ENCODE data around the gene RNASE8.
"Not testable (repeated sequence)": the region's sequence is repeated elsewhere in the genome, so short reads cannot be mapped to it uniquely, and the experiment has no call there.

RNASE8 gene

GRCh38 chr14:21030531-21030930, 27.1 kb upstream of the RNASE8 start:
- DNase-seq = no peak

- no peak for DNase-seq
Measured at GRCh38 chr14:21032326-21033132, 25.1 kb upstream of the RNASE8 start.

- no peak for DNase-seq
Measured at GRCh38 chr14:21033133-21033698, 24.4 kb upstream of the RNASE8 start.

- no peak for DNase-seq
Measured at GRCh38 chr14:21034707-21035106, 22.9 kb upstream of the RNASE8 start, which contains the start of gene RNASE13. RNASE13 (minus strand) TSS chr14:21034807; CDS start chr14:21034288, 519 bp downstream.

- DNase-seq = no peak
Measured at GRCh38 chr14:21036751-21037150, 20.9 kb upstream of the RNASE8 start.

GRCh38 chr14:21037156-21037555, 20.5 kb upstream of the RNASE8 start:
- no peak for DNase-seq

- peak; percentile 24 for DNase-seq
Measured at GRCh38 chr14:21038441-21039422, 18.9 kb upstream of the RNASE8 start.

- DNase-seq = peak; percentile 62
Measured at GRCh38 chr14:21039585-21040369, 17.8 kb upstream of the RNASE8 start.

- no peak for DNase-seq
Measured at GRCh38 chr14:21040370-21040925, 17.2 kb upstream of the RNASE8 start.

- DNase-seq = not testable (repeated sequence)
Measured at GRCh38 chr14:21040941-21041340, 16.7 kb upstream of the RNASE8 start.

- peak; percentile 33 for DNase-seq
Measured at GRCh38 chr14:21041676-21042433, 15.8 kb upstream of the RNASE8 start, which contains the start of gene RNASE7. RNASE7 (plus strand) TSS chr14:21042362; CDS start chr14:21042993, 631 bp downstream.

GRCh38 chr14:21042918-21043317, 14.7 kb upstream of the RNASE8 start:
- DNase-seq = no peak

GRCh38 chr14:21043387-21043973, 14.1 kb upstream of the RNASE8 start:
- DNase-seq = no peak

- DNase-seq = no peak
Measured at GRCh38 chr14:21043974-21044618, 13.5 kb upstream of the RNASE8 start.

- peak; percentile 54 for DNase-seq
Measured at GRCh38 chr14:21047378-21047781, 10.2 kb upstream of the RNASE8 start.

- DNase-seq = no peak
Measured at GRCh38 chr14:21048638-21049037, 9.0 kb upstream of the RNASE8 start.

- peak; percentile 58 for DNase-seq
Measured at GRCh38 chr14:21049271-21049673, 8.3 kb upstream of the RNASE8 start.

GRCh38 chr14:21050597-21050996, 7.0 kb upstream of the RNASE8 start:
- DNase-seq = no peak

GRCh38 chr14:21053184-21054122, 4.2 kb upstream of the RNASE8 start:
- DNase-seq = no peak
